ENCODE measurements around the gene XRCC4.

Gene XRCC4

DNA sequence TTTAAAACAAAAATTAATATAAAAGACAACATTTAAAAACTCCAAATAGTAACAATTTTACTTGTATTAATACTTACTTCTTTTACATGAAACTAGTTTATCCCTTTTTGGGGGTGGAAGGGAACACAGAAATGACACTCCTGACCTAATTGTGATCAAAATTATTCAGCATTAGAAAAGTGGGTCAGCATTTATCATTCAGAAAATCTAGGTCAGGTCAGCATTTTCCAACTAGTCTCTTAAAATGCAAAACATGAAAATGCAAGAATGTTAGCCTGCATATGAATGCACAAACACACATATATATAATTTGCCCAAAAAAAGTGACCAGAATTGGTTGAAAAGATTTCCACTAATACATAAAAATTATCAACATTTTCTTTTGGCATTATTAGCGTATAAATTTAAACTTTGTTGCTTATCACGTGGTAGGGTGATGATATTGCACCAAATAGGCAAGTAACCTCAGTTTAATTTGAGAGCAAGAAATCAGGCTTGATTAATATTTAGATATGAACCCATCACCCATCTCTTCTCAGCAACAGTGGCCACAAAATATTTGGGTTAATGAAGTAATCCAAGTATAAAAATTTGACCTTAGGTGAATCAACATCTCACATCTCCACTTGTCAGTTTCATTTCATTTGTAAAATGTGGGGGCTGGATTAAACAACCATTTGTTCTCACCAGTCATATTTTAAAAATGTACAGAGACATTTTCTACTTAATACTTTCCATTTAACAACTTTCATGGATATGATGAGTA is 5.9 kb upstream of the XRCC4 start:
- no peak for DNase-seq (ENCODE audit: low read depth in 3 of 3, low spot score in 1 of 3)

DNA sequence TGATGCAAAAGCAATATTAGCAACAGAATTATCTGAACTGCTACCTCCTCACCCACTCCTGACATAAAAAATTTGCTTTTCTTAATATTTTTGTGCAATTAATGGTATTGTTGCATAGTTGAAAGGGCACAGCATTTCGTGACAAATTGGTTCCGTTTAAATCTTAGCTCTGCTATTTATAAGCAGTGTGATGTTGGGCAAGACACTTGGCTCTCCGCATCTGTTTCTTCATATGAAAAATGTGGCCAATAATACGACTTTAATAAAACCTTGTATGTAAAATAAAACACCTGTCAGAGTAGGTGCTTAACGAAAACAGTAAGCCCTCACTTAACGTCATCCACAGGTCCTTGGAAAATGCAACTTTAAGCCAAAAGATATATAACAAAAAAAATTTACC is 4.4 kb upstream of the XRCC4 start:
- DNase-seq (ENCODE audit: low read depth in 3 of 3, low spot score in 1 of 3): no peak

DNA sequence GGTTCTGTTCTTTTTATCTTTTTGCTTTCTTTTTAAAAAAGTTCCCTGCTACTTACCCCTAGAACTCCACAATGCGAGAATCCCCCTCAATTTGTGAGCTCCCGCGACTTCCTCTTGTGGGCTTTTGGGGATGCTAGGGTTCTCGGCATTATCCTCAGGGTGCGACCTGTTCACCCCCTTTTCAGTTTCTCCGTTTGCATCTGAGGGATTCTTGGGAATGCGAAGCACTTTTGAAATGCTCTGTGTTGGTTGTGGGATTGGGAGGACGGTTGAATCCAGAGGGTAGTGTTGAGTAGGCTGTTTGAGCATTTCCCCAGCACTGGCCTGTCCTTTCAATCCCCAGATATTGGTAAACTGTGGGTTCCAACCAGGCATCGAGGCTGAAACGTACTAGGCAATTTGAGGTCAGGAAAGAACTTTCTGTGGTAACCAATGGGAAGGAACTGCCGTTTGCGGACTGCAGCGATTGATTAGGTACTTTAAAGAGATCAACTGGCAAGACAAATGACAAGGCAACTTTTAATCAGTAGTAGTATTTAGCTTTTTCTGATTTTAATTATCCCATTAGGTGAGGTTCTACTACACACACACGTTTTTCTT is 415 bp downstream of the XRCC4 start:
- DNase-seq (ENCODE audit: low read depth in 3 of 3, low spot score in 1 of 3): peak in 1 of 3 donors; percentile 2

DNA sequence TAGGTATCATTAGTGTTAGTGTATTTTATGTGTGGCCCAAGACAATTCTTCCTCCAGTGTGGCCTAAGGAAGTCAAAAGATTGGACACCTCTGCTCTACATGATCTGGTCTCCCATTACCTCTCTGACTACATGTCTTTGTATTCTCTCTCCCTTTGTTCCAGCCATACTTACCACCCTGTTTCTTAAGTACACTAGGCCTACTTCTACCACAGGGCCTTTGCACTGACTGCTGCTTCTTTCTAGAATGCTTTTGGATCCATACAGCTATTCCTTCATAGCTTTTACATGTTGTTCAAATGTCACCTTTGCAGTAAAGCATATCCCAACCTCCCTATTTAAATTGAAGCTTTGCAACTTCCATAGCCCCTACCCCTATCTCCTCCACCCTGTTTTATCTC is 5.4 kb downstream of the XRCC4 start:
- DNase-seq (ENCODE audit: low read depth in 3 of 3, low spot score in 1 of 3): no peak

DNA sequence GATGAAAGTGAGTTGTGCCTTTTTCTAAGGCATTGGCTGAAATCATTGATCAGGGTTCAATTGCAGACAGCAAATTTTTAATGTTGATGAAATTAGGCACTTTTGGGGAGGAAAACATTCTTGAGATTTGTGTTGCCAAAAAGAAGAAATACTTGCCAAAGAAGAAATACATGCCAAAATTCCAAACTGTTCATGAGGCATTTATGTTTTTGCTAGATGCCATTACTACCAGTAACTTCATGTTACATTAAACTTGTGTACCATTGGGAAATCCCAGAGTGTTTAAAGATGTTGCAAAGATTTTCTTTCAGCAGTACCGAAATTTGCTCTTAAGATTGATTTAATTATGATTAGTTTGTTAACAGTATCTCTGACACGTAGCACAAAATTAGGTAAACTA is 7.0 kb downstream of the XRCC4 start:
- DNase-seq (ENCODE audit: low read depth in 3 of 3, low spot score in 1 of 3): no peak

DNA sequence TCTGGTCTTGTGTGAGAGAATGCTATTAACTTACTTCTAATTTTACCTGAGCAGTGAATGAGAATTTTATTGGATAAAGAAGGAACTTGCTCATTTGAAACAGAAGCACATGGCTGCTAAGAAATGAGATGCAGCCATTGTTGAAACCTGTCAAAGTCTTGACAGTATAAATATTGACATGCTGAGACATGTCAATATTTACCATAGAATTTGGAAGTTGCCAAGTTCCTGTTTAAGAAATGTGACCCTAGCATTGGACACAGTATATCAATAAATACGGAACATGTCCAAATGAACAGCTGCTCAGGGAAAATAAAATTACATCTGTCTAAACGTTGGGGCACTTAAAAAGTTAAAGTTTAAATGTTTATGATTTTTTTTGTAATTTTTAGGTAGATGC is 7.8 kb downstream of the XRCC4 start:
- DNase-seq (ENCODE audit: low read depth in 3 of 3, low spot score in 1 of 3): no peak

DNA sequence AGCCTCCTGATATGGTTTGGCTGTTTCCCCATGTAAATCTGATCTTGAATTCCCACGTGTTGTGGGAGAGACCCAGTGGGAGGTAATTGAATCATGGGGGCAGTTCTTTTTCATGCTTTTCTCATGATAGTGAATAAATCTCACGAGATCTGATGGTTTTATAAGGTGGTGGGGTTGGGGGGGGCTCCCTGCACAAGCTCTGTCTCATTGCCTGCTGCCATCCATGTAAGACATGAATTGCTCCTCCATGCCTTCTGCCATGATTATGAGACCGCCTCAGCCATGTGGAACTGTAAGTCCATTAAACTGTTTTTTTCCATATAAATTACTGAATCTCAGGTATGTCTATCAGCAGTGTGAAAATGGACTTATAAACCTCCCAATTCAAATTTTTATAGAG is 12.8 kb downstream of the XRCC4 start:
- DNase-seq (ENCODE audit: low read depth in 3 of 3, low spot score in 1 of 3): no peak

DNA sequence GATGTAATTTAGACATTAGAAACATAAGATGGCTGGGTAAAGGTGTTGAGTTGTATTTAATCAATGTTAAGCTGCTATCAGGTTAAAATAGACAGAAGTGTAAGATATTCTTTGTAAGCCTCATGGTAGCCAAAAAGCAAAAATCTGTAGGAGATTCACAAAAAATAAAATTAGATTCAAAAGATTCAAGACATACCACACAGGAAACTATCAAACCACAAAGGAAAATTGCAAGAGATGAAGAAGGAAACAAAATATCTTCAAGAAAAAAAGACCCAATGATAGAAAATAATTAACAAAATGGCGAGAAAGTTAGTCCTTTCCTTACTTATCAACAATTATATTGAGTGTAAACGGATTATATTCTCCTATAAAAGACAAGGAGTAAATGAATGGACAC is 15.3 kb downstream of the XRCC4 start:
- no peak for DNase-seq (ENCODE audit: low read depth in 3 of 3, low spot score in 1 of 3)

DNA sequence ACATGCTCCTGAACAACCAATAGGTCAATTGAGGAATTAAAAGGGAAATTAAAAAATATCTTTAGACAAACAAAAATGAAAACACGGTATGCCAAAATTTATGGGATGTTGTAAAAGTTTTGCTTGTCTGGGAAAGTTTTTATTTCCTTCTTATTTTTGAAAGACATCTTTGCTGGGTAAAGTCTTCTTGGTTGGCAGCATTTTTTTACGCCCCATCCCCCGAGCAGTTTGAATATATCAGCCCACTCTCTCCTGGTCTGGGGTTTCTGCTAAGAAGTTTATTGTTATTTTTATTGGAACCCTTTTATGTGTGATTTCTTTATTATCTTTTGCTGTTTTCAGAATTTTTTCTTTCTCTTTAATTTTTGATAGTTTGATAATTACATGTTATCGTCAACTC is 16.3 kb downstream of the XRCC4 start:
- no peak for DNase-seq (ENCODE audit: low read depth in 3 of 3, low spot score in 1 of 3)

DNA sequence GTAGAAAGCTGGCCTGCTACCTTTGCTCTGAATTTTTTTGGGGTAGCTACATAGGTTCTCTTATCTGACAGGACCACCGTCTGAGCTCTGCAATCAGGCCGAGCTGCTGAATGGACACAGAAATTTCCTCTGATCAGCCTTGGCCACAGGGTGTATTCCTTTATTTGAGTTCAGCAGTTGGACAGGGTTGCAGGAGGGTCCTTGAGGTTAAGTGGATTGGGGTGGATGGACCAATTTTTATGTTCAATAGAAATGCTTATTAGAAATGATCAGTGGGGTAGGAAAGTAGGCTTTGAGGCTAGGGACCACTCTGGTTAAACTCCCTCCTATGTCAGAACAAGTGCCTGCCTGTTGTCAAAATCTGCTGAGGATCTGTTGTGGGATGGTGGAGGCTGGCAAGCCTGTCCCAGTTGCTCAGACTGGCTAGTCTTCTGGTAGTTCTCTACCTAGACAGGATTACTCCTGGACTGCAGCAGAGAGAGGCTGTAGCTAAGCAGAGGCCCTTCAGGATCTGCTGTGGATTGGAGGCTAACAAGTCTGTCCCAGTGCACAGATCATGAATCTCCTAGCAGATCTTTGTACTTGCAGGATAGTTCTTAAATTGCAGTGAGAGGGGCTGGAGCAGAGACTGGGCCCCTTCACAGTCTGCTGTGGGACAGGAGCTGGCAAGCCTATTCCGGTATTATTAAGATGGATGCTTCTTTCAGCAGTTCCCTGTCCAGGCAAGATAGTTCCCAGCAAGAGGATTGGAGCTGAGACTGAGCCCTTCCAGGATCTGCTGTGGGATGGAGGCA is 18.0 kb downstream of the XRCC4 start:
- DNase-seq (ENCODE audit: low read depth in 3 of 3, low spot score in 1 of 3): no peak

DNA sequence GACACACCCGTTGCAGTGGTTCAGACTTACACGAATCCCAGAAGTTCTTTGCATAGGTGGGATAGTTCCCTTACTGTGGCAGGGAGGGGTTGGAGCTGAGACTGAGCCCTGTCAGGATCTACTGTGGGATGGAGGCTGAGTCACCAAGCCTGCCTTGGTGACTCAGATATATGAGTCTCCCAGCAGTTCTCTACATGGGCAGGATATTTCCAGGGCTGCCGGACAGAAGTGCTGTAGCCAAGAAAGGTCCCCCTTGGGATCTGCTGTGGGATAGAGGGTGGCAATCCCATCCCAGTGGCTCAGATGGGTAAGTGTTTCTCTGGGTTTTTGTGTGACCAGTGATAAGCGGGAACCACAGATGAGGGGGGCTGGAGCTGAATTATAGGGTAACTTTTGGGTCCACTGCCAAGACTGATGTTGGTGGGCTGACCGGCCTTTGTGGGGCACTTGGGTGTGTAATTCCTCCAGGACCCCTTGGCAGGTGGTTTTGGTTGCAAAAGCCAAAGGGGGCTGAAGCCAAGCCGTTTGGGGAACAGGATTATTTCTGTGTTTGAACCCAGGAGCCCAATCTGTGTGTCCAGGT is 18.7 kb downstream of the XRCC4 start:
- no peak for DNase-seq (ENCODE audit: low read depth in 3 of 3, low spot score in 1 of 3)

DNA sequence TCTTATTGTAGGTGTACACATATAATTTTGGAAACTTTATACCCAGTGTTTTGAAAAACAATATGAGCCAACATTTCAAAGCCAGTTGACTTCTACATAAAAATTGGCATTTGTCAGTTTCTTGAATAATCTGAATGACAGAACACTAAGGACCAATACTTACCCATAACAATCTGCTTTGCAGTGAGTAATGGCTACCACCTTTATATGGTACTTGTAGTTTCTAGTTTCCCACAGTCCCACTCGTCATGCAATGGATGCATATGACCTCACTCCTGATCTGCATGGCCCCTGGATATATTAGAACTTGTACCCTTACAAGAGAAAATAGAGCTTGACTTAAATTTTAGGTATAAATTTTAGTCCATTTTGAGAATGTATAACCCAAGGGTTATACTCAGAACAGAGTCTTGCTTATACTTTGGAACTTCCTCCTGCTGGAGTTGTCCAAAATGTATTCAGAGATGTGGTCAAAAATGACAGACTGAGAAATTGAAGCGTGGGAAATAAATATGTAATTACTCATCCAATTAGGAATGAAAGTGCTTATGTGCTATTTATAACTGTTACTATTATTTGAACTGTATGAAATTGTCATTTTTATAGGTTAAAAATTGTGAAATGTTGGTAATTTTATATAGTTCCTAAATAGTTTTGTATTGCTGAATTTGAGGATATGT is 19.5 kb downstream of the XRCC4 start:
- DNase-seq (ENCODE audit: low read depth in 3 of 3, low spot score in 1 of 3): no peak

DNA sequence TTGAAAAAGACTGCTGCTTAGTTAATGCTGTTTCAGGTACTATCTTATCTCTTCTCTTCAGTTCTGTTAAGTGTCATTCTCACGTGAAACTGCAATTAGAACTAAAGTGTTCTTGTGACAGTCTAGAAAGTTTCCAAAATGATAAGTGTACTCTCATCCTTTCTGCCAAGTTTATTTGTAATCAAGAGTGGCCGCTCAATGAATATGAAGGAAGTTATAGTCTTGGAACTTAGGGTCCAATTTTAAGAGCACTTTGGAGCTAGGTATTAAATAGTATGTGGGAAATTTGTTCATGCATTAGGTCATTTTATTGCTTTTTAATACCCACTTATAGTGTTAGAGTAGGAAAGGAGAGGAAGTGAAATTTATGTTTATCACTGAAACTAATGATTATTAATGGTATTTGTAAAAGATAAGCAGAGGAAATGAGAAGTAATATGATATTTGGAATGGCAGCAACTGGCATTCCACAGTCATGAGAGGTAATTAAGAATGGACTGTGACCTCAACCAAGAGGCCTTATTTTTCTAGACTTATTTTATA is 20.4 kb downstream of the XRCC4 start:
- DNase-seq (ENCODE audit: low read depth in 3 of 3, low spot score in 1 of 3): no peak

DNA sequence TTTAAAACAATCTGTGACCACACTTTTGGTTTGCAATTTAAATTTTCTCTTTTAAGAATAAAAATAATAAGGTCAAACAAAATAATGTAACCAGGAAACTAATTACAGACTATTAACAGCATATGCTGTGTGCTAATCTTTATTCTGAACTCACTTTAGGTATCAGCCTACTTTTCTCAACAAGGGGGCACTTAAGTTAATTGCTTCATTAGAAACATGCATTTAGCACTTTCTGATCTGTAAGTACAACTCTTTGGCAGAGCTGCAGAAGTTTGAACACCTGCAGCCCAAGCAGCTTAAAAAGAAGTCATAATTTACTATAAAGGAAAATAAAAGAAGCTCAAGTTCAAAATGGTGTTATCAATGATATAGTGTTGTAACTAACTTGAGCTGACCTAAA is 21.7 kb downstream of the XRCC4 start:
- no peak for DNase-seq (ENCODE audit: low read depth in 3 of 3, low spot score in 1 of 3)

DNA sequence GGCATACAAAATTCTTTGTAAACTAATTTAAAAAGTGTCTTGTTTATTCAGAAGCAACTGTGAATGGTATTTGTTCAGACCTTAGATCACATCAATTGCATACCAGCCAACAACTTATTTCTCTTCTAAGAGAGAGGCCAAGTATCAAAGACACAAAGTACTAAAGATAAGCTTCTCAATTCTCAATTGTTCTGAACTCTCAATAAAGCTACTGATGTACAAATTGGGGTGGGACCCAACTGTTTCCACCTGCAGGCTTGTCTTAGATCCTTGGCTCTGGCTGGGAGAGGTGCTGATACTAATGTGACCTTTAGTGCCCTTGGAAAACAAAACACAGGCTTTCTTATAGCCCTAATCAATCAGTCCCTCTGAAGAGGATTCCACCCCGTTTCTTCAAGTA is 22.1 kb downstream of the XRCC4 start:
- no peak for DNase-seq (ENCODE audit: low read depth in 3 of 3, low spot score in 1 of 3)

DNA sequence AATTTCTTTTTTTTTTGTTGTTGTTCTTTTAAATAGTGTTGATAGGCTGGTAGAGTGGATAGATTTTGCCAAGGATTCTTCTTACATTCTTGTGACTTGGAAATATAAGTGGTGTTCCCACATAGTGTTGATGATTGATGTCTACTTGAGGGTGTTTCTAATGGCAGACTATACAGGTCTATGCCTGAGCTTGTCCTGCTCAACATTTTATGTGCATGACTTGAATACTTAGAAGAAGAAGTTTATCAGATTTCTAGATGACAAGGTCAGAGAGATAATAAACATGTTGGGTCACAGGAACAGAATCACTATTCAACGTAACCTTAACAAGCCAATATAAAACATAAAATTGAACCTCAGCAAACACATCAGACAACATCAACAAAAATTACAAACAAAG is 24.2 kb downstream of the XRCC4 start:
- no peak for DNase-seq (ENCODE audit: low read depth in 3 of 3, low spot score in 1 of 3)

DNA sequence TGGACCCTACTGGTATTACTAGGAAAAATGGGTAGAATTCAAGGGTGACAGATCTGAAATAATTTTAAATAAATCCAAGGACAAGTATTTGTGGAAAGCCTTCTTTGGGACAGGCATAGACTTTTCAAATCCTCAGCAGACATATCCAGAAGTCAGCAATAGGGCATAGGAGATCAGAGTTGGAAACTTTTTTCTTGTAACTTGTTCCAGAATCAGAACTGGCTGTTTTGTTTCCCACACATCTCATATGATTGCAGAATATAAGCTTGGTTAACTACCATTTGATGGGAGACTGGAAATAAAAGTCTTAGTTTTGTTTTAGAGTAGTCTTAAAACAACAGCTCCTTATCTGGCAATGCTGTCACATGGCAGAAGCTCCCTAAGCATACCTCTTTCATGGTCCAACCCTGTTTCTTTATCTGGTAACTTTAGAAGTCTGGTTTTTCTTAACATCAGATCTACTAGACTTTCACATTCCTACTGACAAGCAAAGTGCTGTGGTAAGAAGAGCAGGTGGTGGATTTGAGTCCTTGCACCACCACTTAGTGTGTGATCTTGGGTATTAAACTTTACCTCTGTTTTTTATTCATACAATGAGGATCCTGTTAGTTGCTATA is 25.1 kb downstream of the XRCC4 start:
- DNase-seq (ENCODE audit: low read depth in 3 of 3, low spot score in 1 of 3): no peak

DNA sequence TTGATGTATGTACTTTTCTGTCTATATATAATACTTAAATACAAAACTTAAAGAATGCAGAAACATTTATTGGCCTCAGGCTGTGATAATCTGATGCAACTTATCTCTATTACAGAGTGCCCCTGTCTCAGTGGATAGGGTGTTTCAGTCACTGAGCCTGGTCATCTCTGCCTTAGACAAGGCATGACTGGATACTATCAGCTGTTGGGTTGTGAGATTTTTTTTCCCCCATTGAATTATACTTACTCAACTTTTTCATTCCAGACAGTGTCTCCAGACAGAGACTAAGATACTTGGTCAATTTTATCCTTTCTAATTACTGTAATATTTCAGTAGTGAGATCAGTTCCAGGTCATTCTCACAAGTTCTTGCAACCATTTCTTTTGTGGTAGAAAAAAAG is 26.7 kb downstream of the XRCC4 start:
- no peak for DNase-seq (ENCODE audit: low read depth in 3 of 3, low spot score in 1 of 3)

DNA sequence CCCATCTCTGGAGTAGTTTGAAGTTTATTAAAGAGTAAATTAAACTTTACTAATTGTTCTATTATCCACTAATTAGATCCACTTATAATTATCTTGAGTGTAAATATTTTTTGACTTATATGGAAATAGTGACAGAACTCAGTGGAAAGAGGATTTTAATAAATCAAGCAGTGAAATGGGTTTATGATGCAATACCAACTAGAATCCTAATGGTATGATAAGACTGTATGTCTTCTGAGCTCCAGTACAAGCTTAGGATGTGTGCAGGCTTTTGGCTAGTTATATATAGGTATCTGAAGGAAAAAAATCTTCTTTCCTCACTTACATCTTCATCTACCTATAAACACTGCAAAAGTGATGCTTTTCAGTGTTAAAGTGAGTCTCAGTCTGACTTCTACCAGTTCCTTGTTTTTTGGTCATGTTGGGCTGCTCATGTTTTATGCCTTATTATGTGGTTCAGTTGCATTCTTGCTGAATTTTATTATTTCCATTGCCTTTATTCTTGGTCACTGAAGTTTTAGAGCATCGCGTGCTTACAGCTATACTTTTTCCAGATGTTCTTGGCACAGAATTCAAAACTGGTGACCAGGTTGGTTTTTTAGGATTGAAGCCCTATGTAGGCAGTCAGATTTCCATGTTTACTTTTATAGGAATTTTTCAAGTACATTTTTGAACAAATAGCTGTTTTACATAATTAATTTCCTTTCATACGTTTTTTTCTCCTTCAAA is 30.5 kb downstream of the XRCC4 start:
- DNase-seq (ENCODE audit: low read depth in 3 of 3, low spot score in 1 of 3): no peak

DNA sequence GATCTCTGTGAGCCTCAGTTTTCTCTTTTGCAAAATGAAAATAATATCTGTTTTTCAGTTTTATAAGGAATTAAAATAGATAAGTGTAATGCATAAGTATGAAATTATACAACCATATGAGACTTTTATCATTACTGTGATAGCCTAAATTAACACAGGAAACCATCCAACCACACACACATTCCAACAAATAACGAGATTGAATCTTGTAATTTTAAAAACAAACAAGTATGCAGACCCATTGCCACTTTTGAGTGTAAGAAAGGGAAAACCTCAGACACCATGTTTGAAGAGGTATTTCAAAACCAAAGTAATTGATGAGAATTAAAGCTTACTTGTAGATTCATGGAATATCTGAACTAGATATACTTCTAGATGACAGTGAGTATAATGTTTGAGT is 32.0 kb downstream of the XRCC4 start:
- DNase-seq (ENCODE audit: low read depth in 3 of 3, low spot score in 1 of 3): no peak
